HepG2 (cell line): Measurements from ENCODE around the gene CCNQ. TPM values are rescaled to one million over a fixed set of nuclear protein-coding genes. Genes with fewer than 3 reads are reported as not detected.

ENCODE experiments used
- ARNT2 ChIP-seq: sonication (generic); formaldehyde crosslinking; IDR thresholded peaks from 2 replicates; pipeline ENCODE4 v1.8.0; 2022; ENCODE audit warnings: mild to moderate bottlenecking, low read depth, missing genetic modification reagents, moderate library complexity
- ATF6 ChIP-seq: sonication (generic); formaldehyde crosslinking; conservative IDR thresholded peaks from 2 replicates; pipeline ENCODE4 v1.4.0; 2020; ENCODE audit warnings: missing genetic modification reagents
- HNF4G ChIP-seq, 2 experiments: sonication (generic) in 1 of 2; formaldehyde crosslinking in 1 of 2; IDR thresholded peaks; 2 replicates each; pipeline versions ENCODE4 v1.4.0 to v1.6.1; 2011 to 2020; ENCODE audit warnings: borderline replicate concordance in 2 of 2, low read depth in 2 of 2, mild to moderate bottlenecking in 2 of 2, low read length in 1 of 2, missing genetic modification reagents in 1 of 2, moderate library complexity in 1 of 2
- MBNL3 ChIP-seq: fragments of 250-450 bp; sonication (Bioruptor Pico); conservative IDR thresholded peaks from 2 replicates; pipeline ENCODE4 v1.8.0; 2022; ENCODE audit warnings: mild to moderate bottlenecking, inconsistent platforms
- THAP9 ChIP-seq: sonication (generic); formaldehyde crosslinking; IDR thresholded peaks from 2 replicates; pipeline ENCODE4; 2020; ENCODE audit warnings: missing genetic modification reagents, mild to moderate bottlenecking, borderline replicate concordance
- ZNF576 ChIP-seq: sonication (generic); formaldehyde crosslinking; IDR thresholded peaks from 2 replicates; pipeline ENCODE4 v1.4.0; 2020; ENCODE audit warnings: mild to moderate bottlenecking, missing genetic modification reagents
- ZNF75D ChIP-seq: sonication (generic); formaldehyde crosslinking; IDR thresholded peaks from 2 replicates; pipeline ENCODE4 v1.8.1; 2023; ENCODE audit warnings: missing genetic modification reagents, mild to moderate bottlenecking, borderline replicate concordance
- polyA plus RNA-seq, 8 experiments: library from polyadenylated mRNA; depleted of rRNA in 3 of 8; stranded (reverse) in 7 of 8; unstranded in 1 of 8; fragments of >200 nt; fragmentation: Illumina TruSeq in 4 of 8; extraction: Trizol in 4 of 8; gene quantifications; 2 replicates each; pipeline versions ENCODE4 v1.2.1 to v1.2.3, GENCODE V29; 2011 to 2016; ENCODE audit warnings: low read depth in 4 of 8, missing spikeins in 1 of 8, mixed read lengths in 1 of 8; ENCODE audit not compliant: insufficient read depth in 1 of 8
- total RNA-seq, 5 experiments: library from RNA; depleted of rRNA; stranded (reverse); fragments of >200 nt; fragmentation: Illumina TruSeq; extraction: Trizol; gene quantifications; 2 replicates each; pipeline ENCODE4 v1.2.3, GENCODE V29; 2016; ENCODE audit warnings: low read depth in 1 of 5

The CCNQ gene
- total and polyA plus RNA-seq, 2 of the 13 experiments (the other 11 are each of a cell fraction or from before 2014, with no cell fraction given): 15.0 to 25.5 TPM

- TF ChIP-seq ZNF576 (CRISPR knock-in tag): no peak
- TF ChIP-seq ARNT2 (CRISPR knock-in tag): peak; percentile 74
- TF ChIP-seq ZNF75D (CRISPR knock-in tag): no peak
- TF ChIP-seq HNF4G (IDR thresholded peaks at IDR 0.05; ENCODE audit: borderline replicate concordance, low read depth, low read length): no peak
- no peak; the same call in 1 of the 2 replicates for TF ChIP-seq HNF4G (CRISPR knock-in tag; IDR thresholded peaks at IDR 0.05; ENCODE audit: borderline replicate concordance, low read depth)
- no peak for TF ChIP-seq ATF6 (CRISPR knock-in tag)
- no peak for TF ChIP-seq THAP9 (CRISPR knock-in tag)
- TF ChIP-seq MBNL3 (CRISPR knock-in tag): no peak
These were observed 11.2 kb upstream of the CCNQ start (continued) for GRCh38 chrX:153609917-153610835.
